Peyer's patch (tissue), 4 donors: ENCODE results near the gene ENPP7.

ENCODE experiments used
- CTCF ChIP-seq, 6 experiments: fragments of 450-650 bp in 4 of 6; fragments of 200-600 bp in 2 of 6; sonication (generic) in 1 of 6; IDR thresholded peaks; one replicate each; pipeline ENCODE4 v1.5.1; 2017 to 2019; ENCODE audit warnings: antibody characterized with exemption in 6 of 6, mild to moderate bottlenecking in 3 of 6, moderate library complexity in 1 of 6
- POLR2A ChIP-seq, 2 donors: fragments of 450-650 bp; IDR thresholded peaks; one replicate each; pipeline ENCODE4 v1.5.1; 2017; ENCODE audit warnings: antibody characterized with exemption in 2 of 2, mild to moderate bottlenecking in 2 of 2, moderate library complexity in 2 of 2

- TF ChIP-seq CTCF (IDR thresholded peaks at IDR 0.05) (no peak), POLR2A (IDR thresholded peaks at IDR 0.05) (no peak)
Measured at GRCh38 chr17:79754370-79754769, 23.6 kb downstream of the ENPP7 start.
